Thoracic aorta (tissue), 2 donors: Measurements from ENCODE around the gene OLFM2. TPM values are rescaled to one million over a fixed set of nuclear protein-coding genes. Genes with fewer than 3 reads are reported as not detected.

Experiments used
- ATAC-seq: fragments of 150-250 bp; one replicate; pipeline ENCODE4 v1.8.0; 2017; ENCODE audit warnings: low read depth; ENCODE audit not compliant: insufficient number of reproducible peaks, low FRiP score
- DNase-seq: peaks from one replicate; pipeline ENCODE4 v3.0.0-alpha.2; 2020; ENCODE audit warnings: low spot score
- H3K27ac ChIP-seq, 2 donors: fragments of 200-600 bp; sonication (generic); 1 replicate in 1 of 2; 2 replicates in 1 of 2; pipeline ENCODE4 v1.5.1; 2016; ENCODE audit warnings: mild to moderate bottlenecking in 2 of 2, moderate library complexity in 2 of 2
- H3K27me3 ChIP-seq: fragments of 200-600 bp; sonication (generic); replicated peaks from 2 replicates; pipeline ENCODE4 v1.6.0; 2016; ENCODE audit warnings: mild to moderate bottlenecking; ENCODE audit not compliant: insufficient read depth
- H3K36me3 ChIP-seq: fragments of 200-600 bp; sonication (generic); one replicate; pipeline ENCODE4 v1.5.1; 2016
- H3K4me1 ChIP-seq, 2 donors: fragments of 200-600 bp; sonication (generic); 1 replicate in 1 of 2; 2 replicates in 1 of 2; pipeline versions ENCODE4 v1.5.1 to v1.6.0; 2016; ENCODE audit warnings: low read depth in 2 of 2, mild to moderate bottlenecking in 1 of 2; ENCODE audit not compliant: control insufficient read depth in 1 of 2
- H3K4me3 ChIP-seq: fragments of 200-600 bp; sonication (generic); 2 replicates; pipeline ENCODE4 v1.5.1; 2016; ENCODE audit warnings: mild to moderate bottlenecking
- H3K9me3 ChIP-seq: fragments of 200-600 bp; sonication (generic); 2 replicates; pipeline ENCODE4 v1.5.1; 2016
- CTCF ChIP-seq: fragments of 200-600 bp; sonication (generic); IDR thresholded peaks from one replicate; pipeline ENCODE4 v1.5.1; 2019; ENCODE audit warnings: antibody characterized with exemption
- total RNA-seq, 2 donors: library from RNA; depleted of rRNA; stranded (reverse); fragments of >200 nt; gene quantifications; one replicate each; pipeline versions ENCODE4 v1.1.0 to v1.2.3, GENCODE V29; 2016

Gene OLFM2
- total RNA-seq, 2 donors from 2014 or later: 5.8 to 13.4 TPM

- Histone ChIP-seq H3K9me3 (no peaks in the 10 kb centered on the region), H3K36me3 (peaks cover 42% of the 10 kb centered on the region), H3K4me3 (no peak overlapping the region), H3K27ac (no peak overlapping the region), H3K4me1 (no peaks in the 10 kb centered on the region), H3K27me3 (no peaks in the 10 kb centered on the region)
- no peak for DNase-seq
- no peak for TF ChIP-seq CTCF
- no peak for ATAC-seq
Observed at GRCh38 chr19:9842834-9843625, 93.3 kb downstream of the OLFM2 start.

DNA sequence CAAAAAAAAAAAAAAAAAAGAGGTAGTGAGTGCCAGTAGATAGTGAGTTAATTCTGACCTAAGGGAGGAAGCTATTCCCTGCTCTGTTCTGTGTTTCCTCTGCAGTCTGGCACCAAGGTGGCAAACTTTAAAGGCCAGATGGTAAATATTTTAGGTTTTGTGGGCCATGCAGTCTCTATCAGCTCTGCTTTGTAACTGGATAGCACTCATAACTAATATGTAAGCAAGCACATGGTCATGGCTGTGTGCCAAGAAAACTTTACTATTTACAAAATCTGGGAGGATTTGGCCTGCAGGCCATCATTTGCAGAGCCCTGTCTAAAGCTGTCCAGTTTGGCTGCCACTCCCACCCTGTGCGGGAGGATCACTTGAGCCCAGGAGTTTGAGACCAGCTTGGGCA lies 96.9 kb downstream of the OLFM2 start:
- Histone ChIP-seq H3K4me1 (peaks cover 10 to 16% of the 10 kb centered on the region in 2 donors), H3K27me3 (no peaks in the 10 kb centered on the region), H3K36me3 (peaks cover 36% of the 10 kb centered on the region), H3K9me3 (no peaks in the 10 kb centered on the region), H3K27ac (no peak overlapping the region), H3K4me3 (no peak overlapping the region)
- ATAC-seq (no peak), DNase-seq (no peak)
- no peak for TF ChIP-seq CTCF

DNA sequence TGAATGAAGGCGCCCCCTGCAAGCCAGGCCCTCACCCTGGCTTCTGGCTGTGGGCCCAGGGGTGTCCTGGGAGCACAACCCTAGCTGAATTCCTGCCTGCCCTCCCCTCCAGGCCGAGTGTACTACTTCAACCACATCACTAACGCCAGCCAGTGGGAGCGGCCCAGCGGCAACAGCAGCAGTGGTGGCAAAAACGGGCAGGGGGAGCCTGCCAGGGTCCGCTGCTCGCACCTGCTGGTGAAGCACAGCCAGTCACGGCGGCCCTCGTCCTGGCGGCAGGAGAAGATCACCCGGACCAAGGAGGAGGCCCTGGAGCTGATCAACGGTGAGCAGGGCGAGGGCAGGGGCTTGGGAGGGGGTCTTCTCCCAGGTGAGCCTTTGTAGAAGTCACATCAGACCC lies 98.0 kb downstream of the OLFM2 start:
- no peak overlapping the region for H3K4me3 ChIP-seq

GRCh38 chr19:9836021-9836420 lies 100.3 kb downstream of the OLFM2 start:
- Histone ChIP-seq H3K27ac (no peak overlapping the region), H3K4me3 (peak overlapping the region; percentile 95), H3K4me1 (peaks cover 10 to 16% of the 10 kb centered on the region in 2 donors), H3K36me3 (peaks cover 8% of the 10 kb centered on the region), H3K27me3 (no peaks in the 10 kb centered on the region), H3K9me3 (no peaks in the 10 kb centered on the region)
- no peak for TF ChIP-seq CTCF
- DNase-seq: no peak
- no peak for ATAC-seq

More for the DNA sequence above, 98.0 kb downstream of the OLFM2 start:
- H3K27ac ChIP-seq: no peak overlapping the region
- H3K9me3 ChIP-seq: no peaks in the 10 kb centered on the region
- H3K27me3 ChIP-seq: no peaks in the 10 kb centered on the region
- DNase-seq (no peak), ATAC-seq (no peak)
- H3K36me3 ChIP-seq: peaks cover 27% of the 10 kb centered on the region
- H3K4me1 ChIP-seq: peaks cover 10 to 16% of the 10 kb centered on the region in 2 donors
- TF ChIP-seq CTCF: no peak

DNA sequence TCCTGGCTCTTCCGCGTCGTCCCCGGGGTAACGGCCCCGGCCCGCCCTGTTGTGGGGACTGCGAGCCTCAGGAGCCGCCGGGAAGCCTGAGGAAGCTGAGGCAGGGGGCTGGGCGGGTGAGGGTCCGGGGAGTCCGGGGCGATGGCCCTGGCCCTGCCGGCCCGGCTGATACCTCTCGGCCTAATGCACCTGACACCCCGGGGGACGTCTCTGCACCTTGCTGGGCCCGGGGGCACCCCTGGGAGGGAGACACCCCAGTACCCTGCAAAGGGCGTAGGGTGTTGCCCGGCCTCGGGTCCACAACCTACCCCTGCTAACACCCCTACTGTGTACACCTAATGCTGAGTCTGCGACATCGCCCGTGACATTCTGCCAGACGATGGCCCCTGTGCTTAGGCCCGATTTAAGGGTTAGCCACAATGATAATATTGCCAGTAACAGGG lies 100.8 kb downstream of the OLFM2 start:
- no peak for TF ChIP-seq CTCF
- H3K4me1 ChIP-seq: peaks cover 10 to 16% of the 10 kb centered on the region in 2 donors

More for the DNA sequence above, 100.8 kb downstream of the OLFM2 start:
- Histone ChIP-seq H3K36me3 (peaks cover 3% of the 10 kb centered on the region), H3K4me3 (peak overlapping the region; percentile 95), H3K27ac (peak overlapping the region in 1 of 2 donors; percentile 56), H3K27me3 (no peaks in the 10 kb centered on the region), H3K9me3 (no peaks in the 10 kb centered on the region)
- no peak for ATAC-seq
- DNase-seq: no peak
